GM10266 (cell line): Measurements from ENCODE around the gene RPRD1A.
"Not testable (repeated sequence)": the region's sequence is repeated elsewhere in the genome, so short reads cannot be mapped to it uniquely, and the experiment has no call there.

Experiments used
- DNase-seq: peaks from one replicate; pipeline ENCODE4 v3.0.0; 2012; ENCODE audit errors: extremely low spot score
- TF ChIP-seq, protein P1 (sequence below): IDR thresholded peaks from 2 replicates; pipeline ENCODE4 v1.5.1; 2012; ENCODE audit warnings: mild to moderate bottlenecking, low read depth; ENCODE audit not compliant: control insufficient read depth, insufficient read depth; ENCODE audit errors: missing control alignments

Gene RPRD1A

DNA sequence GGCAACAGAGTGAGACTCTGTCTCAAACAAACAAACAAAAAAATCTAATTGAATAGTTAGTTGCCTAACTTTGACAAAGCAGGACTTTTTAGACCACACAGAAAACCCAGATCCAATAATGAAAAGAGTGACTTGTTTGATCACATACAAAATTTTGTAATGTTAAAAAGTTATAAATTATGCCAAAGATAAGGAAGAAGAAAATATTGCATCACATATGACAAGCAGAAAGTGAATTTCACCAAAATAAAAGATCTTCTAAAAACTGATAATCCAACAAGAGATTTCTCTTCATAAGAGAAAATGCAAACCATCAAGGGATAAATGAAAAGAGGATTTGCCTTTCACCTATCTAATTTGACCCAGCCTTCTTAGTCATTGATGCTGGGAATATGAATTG lies 97.7 kb downstream of the RPRD1A start:
- TF ChIP-seq, protein P1, sequence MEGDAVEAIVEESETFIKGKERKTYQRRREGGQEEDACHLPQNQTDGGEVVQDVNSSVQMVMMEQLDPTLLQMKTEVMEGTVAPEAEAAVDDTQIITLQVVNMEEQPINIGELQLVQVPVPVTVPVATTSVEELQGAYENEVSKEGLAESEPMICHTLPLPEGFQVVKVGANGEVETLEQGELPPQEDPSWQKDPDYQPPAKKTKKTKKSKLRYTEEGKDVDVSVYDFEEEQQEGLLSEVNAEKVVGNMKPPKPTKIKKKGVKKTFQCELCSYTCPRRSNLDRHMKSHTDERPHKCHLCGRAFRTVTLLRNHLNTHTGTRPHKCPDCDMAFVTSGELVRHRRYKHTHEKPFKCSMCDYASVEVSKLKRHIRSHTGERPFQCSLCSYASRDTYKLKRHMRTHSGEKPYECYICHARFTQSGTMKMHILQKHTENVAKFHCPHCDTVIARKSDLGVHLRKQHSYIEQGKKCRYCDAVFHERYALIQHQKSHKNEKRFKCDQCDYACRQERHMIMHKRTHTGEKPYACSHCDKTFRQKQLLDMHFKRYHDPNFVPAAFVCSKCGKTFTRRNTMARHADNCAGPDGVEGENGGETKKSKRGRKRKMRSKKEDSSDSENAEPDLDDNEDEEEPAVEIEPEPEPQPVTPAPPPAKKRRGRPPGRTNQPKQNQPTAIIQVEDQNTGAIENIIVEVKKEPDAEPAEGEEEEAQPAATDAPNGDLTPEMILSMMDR, result no peak

DNA sequence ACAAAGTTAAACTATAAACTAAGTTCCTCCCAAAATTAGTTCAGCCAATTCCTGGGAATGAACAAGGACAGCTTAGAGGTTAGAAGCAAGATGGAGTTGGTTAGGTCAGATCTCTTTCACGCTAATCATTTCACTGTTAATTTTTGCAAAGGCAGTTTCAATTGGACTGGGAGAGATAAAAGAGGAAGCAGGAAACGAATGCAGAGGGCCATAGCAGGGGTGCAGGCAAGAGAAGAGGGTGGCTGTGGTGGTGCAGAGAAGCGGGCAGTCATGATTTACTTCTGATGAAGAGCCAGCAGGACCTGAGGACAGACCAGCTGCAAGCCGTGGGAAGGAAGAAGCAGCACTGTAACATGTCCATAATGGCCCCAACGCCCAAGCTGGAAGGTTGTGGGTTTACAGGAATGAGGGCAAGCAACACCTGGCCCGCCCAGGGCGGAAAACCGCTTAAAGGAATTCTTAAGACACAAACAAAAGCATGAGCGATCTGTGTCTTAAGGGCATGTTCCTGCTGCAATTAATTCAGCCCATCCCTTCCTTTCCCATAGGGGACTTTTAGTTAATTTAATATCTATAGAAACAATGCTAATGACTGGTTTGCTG lies 99.0 kb downstream of the RPRD1A start:
- TF ChIP-seq, protein P1, result no peak
- no peak for DNase-seq

More for the DNA sequence above, 97.7 kb downstream of the RPRD1A start:
- DNase-seq, result no peak

GRCh38 chr18:35967866-35968265 lies 99.5 kb downstream of the RPRD1A start:
- not testable (repeated sequence) for DNase-seq

- TF ChIP-seq, protein P1, result no peak
- no peak for DNase-seq
These were observed 103.0 kb downstream of the RPRD1A start for GRCh38 chr18:35964319-35964718.

- DNase-seq, result no peak
- TF ChIP-seq, protein P1, result no peak
These were observed 105.0 kb downstream of the RPRD1A start for GRCh38 chr18:35962320-35962719.

DNA sequence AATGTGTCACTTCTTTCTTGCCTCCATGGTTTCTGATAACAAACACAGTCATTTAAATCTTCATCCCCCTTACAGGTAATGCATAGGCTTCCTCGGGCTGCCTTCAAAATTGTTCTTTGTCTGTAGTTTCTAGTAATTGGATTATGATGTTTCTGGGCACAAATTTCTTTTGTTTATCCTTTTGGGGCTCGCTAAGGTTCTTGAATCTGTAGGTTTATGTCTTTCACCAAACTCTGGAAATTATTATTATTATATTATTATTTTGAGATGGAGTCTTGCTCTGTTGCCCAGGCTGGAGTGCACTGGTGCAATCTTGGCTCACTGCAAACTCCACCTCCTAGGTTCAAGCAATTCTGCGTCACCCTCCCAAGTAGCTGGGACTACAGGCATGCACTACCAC lies 111.1 kb downstream of the RPRD1A start:
- TF ChIP-seq, protein P1, result no peak
- no peak for DNase-seq

DNA sequence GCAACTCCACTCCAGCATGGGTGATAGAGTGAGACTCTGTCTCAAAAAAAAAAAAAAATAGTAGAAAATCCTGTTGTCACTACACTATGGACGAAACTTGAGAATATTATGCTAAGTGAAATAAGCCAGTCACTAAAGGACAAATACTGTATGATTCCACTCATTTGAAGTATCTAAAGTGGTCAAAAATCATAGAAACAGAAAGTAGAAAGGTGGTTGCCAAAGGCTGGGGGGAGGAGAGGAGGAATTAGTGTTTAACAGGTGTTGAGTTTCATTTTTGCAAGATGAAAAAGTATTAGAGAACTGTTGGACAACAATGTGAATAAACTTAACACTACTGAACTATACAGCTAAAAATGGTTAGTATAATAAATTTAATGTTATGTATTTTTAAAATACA lies 113.7 kb downstream of the RPRD1A start:
- TF ChIP-seq, protein P1, result no peak
- DNase-seq, result no peak

DNA sequence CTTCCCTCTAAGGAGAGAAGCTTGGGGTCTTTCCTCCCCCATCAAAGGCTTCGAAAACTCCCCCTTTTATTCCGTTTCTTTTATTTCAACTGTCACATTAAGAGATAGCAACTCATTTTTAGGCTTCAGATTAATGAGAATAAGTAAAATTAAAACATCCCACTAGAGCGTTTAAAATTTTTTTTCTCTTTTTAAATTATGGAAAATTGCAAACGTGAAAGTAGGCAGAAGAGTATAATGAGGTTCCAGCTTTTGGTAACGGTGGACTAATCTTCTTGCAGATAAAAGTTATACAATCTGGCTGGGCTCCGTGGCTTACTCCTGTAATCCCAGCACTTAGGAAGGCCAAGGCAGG lies 116.8 kb downstream of the RPRD1A start:
- DNase-seq, result no peak
- TF ChIP-seq, protein P1, result no peak
